Brain pericyte (primary cell): Measurements from ENCODE around the gene TRUB2.

Source experiments
- DNase-seq: peaks from one replicate; pipeline ENCODE4 v3.0.0-alpha.2; 2012; ENCODE audit warnings: low read depth, low spot score

Gene TRUB2

GRCh38 chr9:128271112-128271511, 51.1 kb downstream of the TRUB2 start:
- DNase-seq = no peak

DNA sequence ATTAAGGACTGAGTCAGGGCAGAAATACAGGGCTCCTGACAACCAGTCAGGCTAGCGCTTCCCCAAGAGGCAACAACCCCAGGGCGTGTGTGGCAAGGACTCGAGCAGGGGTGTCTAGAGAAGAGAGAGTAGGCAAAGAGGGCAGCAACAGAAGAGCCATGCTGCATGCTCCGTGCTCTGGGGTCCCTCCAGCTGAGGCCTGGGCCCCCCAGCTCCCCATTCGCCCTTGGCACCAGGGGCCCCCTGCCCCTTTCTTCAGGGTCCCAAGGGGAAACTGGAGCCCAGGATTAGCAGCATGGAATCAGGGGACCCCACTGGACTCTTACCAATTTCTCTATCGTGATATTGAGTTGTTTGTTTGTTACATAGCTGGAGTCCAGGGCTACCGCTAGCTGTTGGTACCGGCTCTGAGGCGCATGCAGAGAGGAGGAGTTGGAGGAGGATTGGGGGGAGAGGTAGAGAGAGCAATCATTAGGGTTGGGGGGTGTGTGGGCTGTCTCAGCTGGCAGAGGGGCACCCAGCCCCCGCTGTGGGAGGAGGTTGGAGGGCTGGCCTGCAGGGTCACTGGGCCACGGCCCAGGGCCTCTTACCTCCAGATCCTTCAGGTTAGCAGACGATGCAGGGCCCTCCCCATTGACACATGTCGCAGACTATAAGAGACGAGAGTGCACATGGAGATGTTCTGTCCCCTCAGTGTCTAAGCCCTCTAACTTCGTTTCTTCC, 55.2 kb downstream of the TRUB2 start:
- no peak for DNase-seq

DNA sequence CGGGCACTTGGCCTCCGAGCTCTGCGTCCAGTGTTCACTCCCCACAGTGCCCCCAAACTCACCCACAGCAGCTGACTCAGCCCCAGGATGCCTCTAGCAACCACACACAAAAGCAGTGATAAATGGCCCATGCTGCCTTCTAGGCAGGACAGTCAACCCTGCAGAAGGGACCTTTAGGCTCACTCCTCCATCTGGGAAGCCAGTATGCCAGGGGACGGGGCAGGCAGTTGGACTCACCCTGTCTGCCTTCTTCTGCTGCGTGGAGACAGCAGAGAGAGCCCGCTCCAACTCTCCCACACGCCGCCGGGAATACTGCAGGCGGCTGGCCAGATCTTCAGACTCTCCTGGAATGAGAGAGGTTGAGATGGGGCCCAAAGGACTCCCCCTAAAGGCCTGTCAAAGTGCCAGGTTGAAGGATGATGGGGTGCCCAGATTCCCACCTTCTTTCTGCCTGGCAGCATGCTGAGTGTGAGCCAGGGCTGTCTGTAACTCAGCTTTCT, 56.8 kb downstream of the TRUB2 start:
- DNase-seq = no peak

DNA sequence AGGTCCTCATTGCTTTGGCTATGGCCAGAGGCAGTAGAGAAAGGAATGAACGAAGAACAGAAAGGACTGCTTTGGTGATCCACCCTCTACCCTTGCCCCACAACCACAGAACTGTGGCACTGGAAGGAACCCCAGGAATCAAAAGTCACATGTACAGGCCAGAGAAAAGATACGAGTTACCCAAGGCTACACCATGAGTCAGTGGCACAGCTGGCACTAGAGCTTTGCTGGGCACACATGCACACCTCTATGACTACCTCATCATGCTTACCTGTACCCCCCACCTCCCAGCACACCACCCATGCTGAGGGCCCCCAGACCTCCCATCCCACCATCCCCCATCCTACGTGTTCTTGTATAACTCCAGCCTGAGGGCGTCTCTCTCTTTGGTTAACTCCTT, 59.6 kb downstream of the TRUB2 start:
- no peak for DNase-seq

DNA sequence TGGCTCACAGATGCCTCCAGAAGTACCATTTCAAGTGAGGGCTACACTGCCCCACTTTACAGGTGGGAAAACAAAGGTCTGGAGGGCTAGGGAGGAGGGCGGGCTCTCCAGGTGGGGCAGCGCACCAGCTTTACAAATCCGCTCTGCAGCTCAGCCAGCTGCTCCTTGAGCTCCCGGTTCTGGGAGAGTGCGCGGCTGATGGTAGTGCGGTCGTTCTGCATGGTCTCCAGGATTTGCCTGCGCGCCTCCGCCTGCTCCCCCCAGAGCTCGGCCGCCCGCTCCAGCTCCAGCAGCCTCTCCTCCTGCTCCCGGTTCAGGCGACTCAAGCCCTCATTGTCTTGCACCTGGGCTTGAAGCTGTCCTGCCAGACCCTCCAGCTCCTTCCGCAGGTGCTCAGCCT, 61.9 kb downstream of the TRUB2 start:
- DNase-seq = no peak

- DNase-seq = no peak
Measured at GRCh38 chr9:128259156-128259555, 63.1 kb downstream of the TRUB2 start.

- DNase-seq = no peak
Measured at GRCh38 chr9:128258326-128258725, 63.9 kb downstream of the TRUB2 start.

DNA sequence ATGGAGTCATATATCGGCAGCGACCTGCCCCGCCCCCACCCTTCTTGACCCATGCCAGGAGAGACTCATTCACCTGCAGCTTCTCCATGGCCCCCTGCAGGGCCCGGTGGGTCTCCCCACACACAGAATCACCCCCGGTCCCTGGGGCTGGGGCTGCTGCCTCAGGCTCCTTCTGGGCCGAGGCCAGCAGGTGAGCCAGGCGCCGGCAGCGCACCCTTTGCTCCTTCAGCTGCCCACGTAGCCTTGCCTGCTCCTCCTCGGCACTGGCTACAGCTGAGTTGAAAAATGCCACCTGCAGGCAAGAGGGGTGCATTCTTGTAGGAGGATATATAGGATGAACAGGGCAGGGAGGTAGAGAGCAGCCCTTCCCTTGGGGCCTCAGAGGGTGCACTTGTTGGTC, 64.3 kb downstream of the TRUB2 start:
- DNase-seq = no peak

DNA sequence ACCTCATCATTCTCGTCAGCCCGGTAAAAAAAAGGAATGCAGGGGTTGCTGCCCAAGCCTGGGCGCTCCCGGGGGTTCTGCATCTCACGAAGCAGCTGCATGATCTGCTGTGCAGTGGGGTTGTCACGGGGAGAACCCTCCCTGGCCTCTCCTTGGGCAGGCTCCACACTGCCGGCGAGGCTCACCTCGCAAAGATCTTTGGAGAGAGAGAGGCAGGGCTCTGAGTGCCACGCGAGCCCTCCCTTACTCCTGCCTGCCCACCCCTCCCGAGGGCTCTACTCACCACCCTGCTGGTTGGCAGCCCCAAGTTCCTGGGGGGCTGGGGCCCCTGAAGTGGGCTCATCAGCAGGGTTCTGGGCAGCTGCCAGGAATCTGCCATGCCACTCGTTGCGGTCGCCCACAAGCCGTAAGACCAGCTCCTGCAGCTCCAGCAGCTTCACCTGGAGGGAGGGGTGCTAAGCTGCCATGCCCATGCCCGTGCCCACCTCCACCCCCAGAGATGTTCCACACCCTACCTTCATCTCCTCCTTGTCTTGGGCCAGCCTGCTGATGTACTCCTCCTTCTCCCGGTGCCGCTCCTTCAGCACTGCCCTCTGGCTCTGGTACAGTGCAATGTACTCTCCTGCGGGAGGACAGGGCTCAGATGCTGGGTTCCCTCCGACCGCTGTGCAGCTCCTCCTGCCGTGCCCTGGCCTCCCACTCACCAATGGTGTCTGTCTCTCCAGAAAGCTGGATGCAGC, 65.0 kb downstream of the TRUB2 start:
- no peak for DNase-seq
